DND-41 (cell line): ENCODE results near the gene OR8B3.

Source experiments
- EZH2 ChIP-seq: IDR thresholded peaks from 3 replicates; pipeline ENCODE4 v1.6.1; 2012; ENCODE audit warnings: borderline replicate concordance, low read depth, mild to moderate bottlenecking, moderate library complexity, low read length, inconsistent platforms; ENCODE audit not compliant: severe bottlenecking
- TF ChIP-seq, protein P1 (sequence below): IDR thresholded peaks from 2 replicates; pipeline ENCODE4 v1.5.1; 2012; ENCODE audit warnings: borderline replicate concordance, low read length, moderate library complexity, mild to moderate bottlenecking; ENCODE audit not compliant: poor library complexity, severe bottlenecking; ENCODE audit errors: extremely low read depth

DNA sequence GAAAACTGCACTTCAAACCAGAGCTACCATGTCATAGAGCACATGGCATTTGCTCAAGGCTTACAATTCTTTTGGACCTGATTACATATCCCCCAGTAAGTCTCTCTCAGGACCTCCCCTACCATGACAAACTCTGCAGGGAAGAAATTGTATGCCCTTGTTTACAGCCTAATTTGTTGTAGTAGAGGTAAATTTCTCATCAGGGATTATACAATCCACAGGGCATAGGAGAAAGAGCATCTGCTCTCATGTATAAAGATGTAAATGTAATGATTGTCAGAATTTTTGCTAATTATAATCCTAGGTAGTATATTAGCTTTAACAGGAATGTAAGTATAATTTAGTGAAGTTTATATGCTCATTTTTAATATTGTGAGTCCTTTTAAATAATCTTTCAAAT is at the start of gene OR8B3:
- TF ChIP-seq, protein P1, sequence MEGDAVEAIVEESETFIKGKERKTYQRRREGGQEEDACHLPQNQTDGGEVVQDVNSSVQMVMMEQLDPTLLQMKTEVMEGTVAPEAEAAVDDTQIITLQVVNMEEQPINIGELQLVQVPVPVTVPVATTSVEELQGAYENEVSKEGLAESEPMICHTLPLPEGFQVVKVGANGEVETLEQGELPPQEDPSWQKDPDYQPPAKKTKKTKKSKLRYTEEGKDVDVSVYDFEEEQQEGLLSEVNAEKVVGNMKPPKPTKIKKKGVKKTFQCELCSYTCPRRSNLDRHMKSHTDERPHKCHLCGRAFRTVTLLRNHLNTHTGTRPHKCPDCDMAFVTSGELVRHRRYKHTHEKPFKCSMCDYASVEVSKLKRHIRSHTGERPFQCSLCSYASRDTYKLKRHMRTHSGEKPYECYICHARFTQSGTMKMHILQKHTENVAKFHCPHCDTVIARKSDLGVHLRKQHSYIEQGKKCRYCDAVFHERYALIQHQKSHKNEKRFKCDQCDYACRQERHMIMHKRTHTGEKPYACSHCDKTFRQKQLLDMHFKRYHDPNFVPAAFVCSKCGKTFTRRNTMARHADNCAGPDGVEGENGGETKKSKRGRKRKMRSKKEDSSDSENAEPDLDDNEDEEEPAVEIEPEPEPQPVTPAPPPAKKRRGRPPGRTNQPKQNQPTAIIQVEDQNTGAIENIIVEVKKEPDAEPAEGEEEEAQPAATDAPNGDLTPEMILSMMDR = no peak
- TF ChIP-seq EZH2 = no peak
